ENCODE results near the gene ATP5F1D. TPM values are rescaled to one million over a fixed set of nuclear protein-coding genes. Genes with fewer than 3 reads are reported as not detected.

ATP5F1D gene
- total and polyA plus RNA-seq, 2 of the 13 experiments (the other 11 are each of a cell fraction or from before 2014, with no cell fraction given): 39.4 to 78.7 TPM

GRCh38 chr19:1260749-1261537 is 19.4 kb downstream of the ATP5F1D start (continued):
- TF ChIP-seq ZBTB25 (CRISPR knock-in tag; IDR thresholded peaks at IDR 0.05) (no peak), ZNF101 (CRISPR knock-in tag; IDR thresholded peaks at IDR 0.05; ENCODE audit: borderline replicate concordance, low read depth) (no peak), RNF2 (conservative IDR thresholded peaks at IDR 0.05; ENCODE audit: low read depth) (no peak), PHF8 (CRISPR knock-in tag; IDR thresholded peaks at IDR 0.05) (peak; percentile 28; the same call in 1 of the 2 replicates), HMG20A (CRISPR knock-in tag; IDR thresholded peaks at IDR 0.05; ENCODE audit: borderline replicate concordance) (no peak), KAT7 (CRISPR knock-in tag; IDR thresholded peaks at IDR 0.05; ENCODE audit: borderline replicate concordance) (no peak), YY1 (IDR thresholded peaks at IDR 0.05; ENCODE audit: insufficient read depth, insufficient replicate concordance, low read depth, low read length) (no peak), POLR2AphosphoS5 (IDR thresholded peaks at IDR 0.05; ENCODE audit: low read depth, low read length) (no peak), ZNF576 (CRISPR knock-in tag; IDR thresholded peaks at IDR 0.05) (no peak), ARID2 (CRISPR knock-in tag; IDR thresholded peaks at IDR 0.05; ENCODE audit: borderline replicate concordance) (0 out of 2 replicates have a peak, but pooled peaks have one; percentile 67), MBNL3 (CRISPR knock-in tag; conservative IDR thresholded peaks at IDR 0.05) (no peak), HOXA5 (CRISPR knock-in tag; IDR thresholded peaks at IDR 0.05) (no peak; the same call in 1 of the 2 replicates), FOXJ3 (CRISPR knock-in tag; IDR thresholded peaks at IDR 0.05; ENCODE audit: borderline replicate concordance) (no peak), NFATC3 (CRISPR knock-in tag; IDR thresholded peaks at IDR 0.05) (no peak), DRAP1 (CRISPR knock-in tag; IDR thresholded peaks at IDR 0.05) (peak; percentile 67), ZNF496 (CRISPR knock-in tag; IDR thresholded peaks at IDR 0.05; ENCODE audit: insufficient replicate concordance) (no peak), PCBP1 (IDR thresholded peaks at IDR 0.05; ENCODE audit: borderline replicate concordance, low read depth, low read length) (no peak), KDM1A (CRISPR knock-in tag; IDR thresholded peaks at IDR 0.05) (no peak), ARNT2 (CRISPR knock-in tag; IDR thresholded peaks at IDR 0.05; ENCODE audit: low read depth) (no peak), GMEB1 (CRISPR knock-in tag; IDR thresholded peaks at IDR 0.05; ENCODE audit: borderline replicate concordance) (peak; percentile 74), ZXDC (CRISPR knock-in tag; IDR thresholded peaks at IDR 0.05) (no peak)

Measured in HepG2 (cell line).